Measurements from ENCODE around the gene CRKL. TPM values are rescaled to one million over a fixed set of nuclear protein-coding genes. Genes with fewer than 3 reads are reported as not detected.
A peak's percentile ranks its signal among the peaks of the same experiment; 100 is the strongest.

CRKL gene
- total RNA-seq, 2 experiments from 2014 or later, result 60.5 to 62.2 TPM

- Mint-ChIP-seq H3K4me1 (ENCODE audit: low read depth) (peaks cover 13% of the 10 kb centered on the region), H3K4me3 (no peak overlapping the region), H3K9me3 (no peaks in the 10 kb centered on the region), H3K27ac (peak overlapping the region; percentile 50), H3K27me3 (ENCODE audit: low read depth) (no peaks in the 10 kb centered on the region), H3K36me3 (ENCODE audit: low read depth) (peaks cover 9% of the 10 kb centered on the region)
- intact Hi-C loops (cut with micrococcal nuclease), result no loop called here
- CTCF ChIA-PET, result interaction anchor here (0.6 kb wide), 1 partner anchor 458 kb away, joined by 5 read pairs; no protein-coding TSS in a partner anchor
- no peak for DNase-seq
These were observed 78.3 kb downstream of the CRKL start for GRCh38 chr22:20995329-20996030.

- H3K27me3 Mint-ChIP-seq (ENCODE audit: low read depth), result no peaks in the 10 kb centered on the region
- H3K4me3 Mint-ChIP-seq, result no peak overlapping the region
- intact Hi-C loops (cut with micrococcal nuclease), result no loop called here
- H3K4me1 Mint-ChIP-seq (ENCODE audit: low read depth), result peaks cover 15% of the 10 kb centered on the region
- DNase-seq, result no peak
- H3K27ac Mint-ChIP-seq, result peak overlapping the region; percentile 27
- CTCF ChIA-PET, result interaction anchor here (0.6 kb wide), 1 partner anchor 458 kb away, joined by 5 read pairs; no protein-coding TSS in a partner anchor
- no peaks in the 10 kb centered on the region for H3K9me3 Mint-ChIP-seq
- peaks cover 10% of the 10 kb centered on the region for H3K36me3 Mint-ChIP-seq (ENCODE audit: low read depth)
These were observed 78.8 kb downstream of the CRKL start for GRCh38 chr22:20996031-20996410.

GRCh38 chr22:20996598-20997535 is 79.7 kb downstream of the CRKL start:
- intact Hi-C loops (cut with micrococcal nuclease), result no loop called here
- Mint-ChIP-seq H3K4me1 (ENCODE audit: low read depth) (peaks cover 17% of the 10 kb centered on the region), H3K36me3 (ENCODE audit: low read depth) (peaks cover 13% of the 10 kb centered on the region), H3K4me3 (no peak overlapping the region), H3K27ac (no peak overlapping the region), H3K9me3 (no peaks in the 10 kb centered on the region), H3K27me3 (ENCODE audit: low read depth) (no peaks in the 10 kb centered on the region)
- CTCF ChIA-PET, result no interaction called here
- no peak for DNase-seq

- no peak for DNase-seq
- H3K27me3 Mint-ChIP-seq (ENCODE audit: low read depth), result no peaks in the 10 kb centered on the region
- H3K4me3 Mint-ChIP-seq, result no peak overlapping the region
- peaks cover 13% of the 10 kb centered on the region for H3K36me3 Mint-ChIP-seq (ENCODE audit: low read depth)
- CTCF ChIA-PET, result no interaction called here
- peaks cover 18% of the 10 kb centered on the region for H3K4me1 Mint-ChIP-seq (ENCODE audit: low read depth)
- H3K9me3 Mint-ChIP-seq, result no peaks in the 10 kb centered on the region
- peak overlapping the region; percentile 11 for H3K27ac Mint-ChIP-seq
- intact Hi-C loops (cut with micrococcal nuclease), result no loop called here
These were observed 80.5 kb downstream of the CRKL start for GRCh38 chr22:20997536-20998257.

GRCh38 chr22:20998411-20999336 is 81.5 kb downstream of the CRKL start:
- H3K27ac Mint-ChIP-seq, result peak overlapping the region; percentile 11
- H3K36me3 Mint-ChIP-seq (ENCODE audit: low read depth), result peaks cover 13% of the 10 kb centered on the region
- peaks cover 25% of the 10 kb centered on the region for H3K4me1 Mint-ChIP-seq (ENCODE audit: low read depth)
- H3K9me3 Mint-ChIP-seq, result no peaks in the 10 kb centered on the region
- intact Hi-C loops (cut with micrococcal nuclease), result no loop called here
- H3K4me3 Mint-ChIP-seq, result no peak overlapping the region
- CTCF ChIA-PET, result interaction anchor here (0.7 kb wide), 1 partner anchor 17 kb away, joined by 3 read pairs; the partner anchor contains the start of gene LZTR1
- H3K27me3 Mint-ChIP-seq (ENCODE audit: low read depth), result no peaks in the 10 kb centered on the region
- no peak for DNase-seq

- intact Hi-C loops (cut with micrococcal nuclease), result loop anchor here (5.0 to 10.0 kb wide), 4 partner anchors 37 to 865 kb away; partner anchors contain the start of gene MAPK1
- no peak for DNase-seq
- H3K36me3 Mint-ChIP-seq (ENCODE audit: low read depth), result peaks cover 13% of the 10 kb centered on the region
- H3K4me3 Mint-ChIP-seq, result peak overlapping the region; percentile 89
- CTCF ChIA-PET, result interaction anchor here (0.7 to 1.1 kb wide), 2 partner anchors 18 to 39 kb away, joined by 3 read pairs; partner anchors contain the start of gene LZTR1
- H3K27ac Mint-ChIP-seq, result peak overlapping the region; percentile 36
- H3K4me1 Mint-ChIP-seq (ENCODE audit: low read depth), result peaks cover 28% of the 10 kb centered on the region
- no peaks in the 10 kb centered on the region for H3K9me3 Mint-ChIP-seq
- H3K27me3 Mint-ChIP-seq (ENCODE audit: low read depth), result no peaks in the 10 kb centered on the region
These were observed 82.4 kb downstream of the CRKL start for GRCh38 chr22:20999350-21000206.

- Mint-ChIP-seq H3K4me3 (peak overlapping the region; percentile 89), H3K27me3 (ENCODE audit: low read depth) (no peaks in the 10 kb centered on the region), H3K36me3 (ENCODE audit: low read depth) (peaks cover 12% of the 10 kb centered on the region), H3K27ac (peak overlapping the region; percentile 96), H3K4me1 (ENCODE audit: low read depth) (peaks cover 28% of the 10 kb centered on the region), H3K9me3 (no peaks in the 10 kb centered on the region)
- intact Hi-C loops (cut with micrococcal nuclease), result loop anchor here (5.0 to 10.0 kb wide), 4 partner anchors 38 to 864 kb away; partner anchors contain the start of gene MAPK1
- DNase-seq, result no peak
- CTCF ChIA-PET, result interaction anchor here (1.1 kb wide), 1 partner anchor 40 kb away, joined by 3 read pairs; no protein-coding TSS in a partner anchor
These were observed 83.2 kb downstream of the CRKL start for GRCh38 chr22:21000207-21000986.

- Mint-ChIP-seq H3K27ac (peak overlapping the region; percentile 96), H3K4me3 (peak overlapping the region; percentile 89), H3K36me3 (ENCODE audit: low read depth) (peaks cover 10% of the 10 kb centered on the region), H3K4me1 (ENCODE audit: low read depth) (peaks cover 28% of the 10 kb centered on the region), H3K9me3 (no peaks in the 10 kb centered on the region), H3K27me3 (ENCODE audit: low read depth) (no peaks in the 10 kb centered on the region)
- CTCF ChIA-PET, result no interaction called here
- intact Hi-C loops (cut with micrococcal nuclease), result loop anchor here (1.0 to 10.0 kb wide), 5 partner anchors 19 to 864 kb away; partner anchors contain the start of genes LZTR1 and MAPK1
- no peak for DNase-seq
These were observed 83.9 kb downstream of the CRKL start for GRCh38 chr22:21000987-21001600.

- H3K9me3 Mint-ChIP-seq, result no peaks in the 10 kb centered on the region
- peaks cover 10% of the 10 kb centered on the region for H3K36me3 Mint-ChIP-seq (ENCODE audit: low read depth)
- no peaks in the 10 kb centered on the region for H3K27me3 Mint-ChIP-seq (ENCODE audit: low read depth)
- peak within 1 kb of the TSS; percentile 89 for H3K4me3 Mint-ChIP-seq
- H3K4me1 Mint-ChIP-seq (ENCODE audit: low read depth), result peaks cover 28% of the 10 kb centered on the region
- peak; percentile 97 for DNase-seq
- H3K27ac Mint-ChIP-seq, result peak within 1 kb of the TSS; percentile 96
- CTCF ChIA-PET, result no interaction called here
- intact Hi-C loops (cut with micrococcal nuclease), result loop anchor here (1.0 to 10.0 kb wide), 8 partner anchors 13 to 863 kb away; partner anchors contain the start of genes CRKL, LZTR1, MAPK1 and PI4KA
These were observed 84.6 kb downstream of the CRKL start, which contains the start of gene THAP7 for GRCh38 chr22:21001601-21002325. THAP7 (minus strand) TSS chr22:21002118; CDS start chr22:21001911, 207 bp downstream.

Data from activated naive CD4-positive, alpha-beta T cell treated with anti-CD3 and anti-CD28 coated beads for 36 hours (primary cell).